GM23248 (cell line): ENCODE data around the gene BAZ2B. TPM values are rescaled to one million over a fixed set of nuclear protein-coding genes. Genes with fewer than 3 reads are reported as not detected.
A peak's percentile ranks its signal among the peaks of the same experiment; 100 is the strongest.

Experiments
- DNase-seq: peaks from one replicate; pipeline ENCODE4 v3.0.0-alpha.2; 2015
- H2AFZ ChIP-seq: fragments of 200-600 bp; sonication (generic); 2 replicates; pipeline ENCODE4 v1.6.1; 2016; ENCODE audit warnings: antibody characterized with exemption
- H3F3A ChIP-seq: fragments of 200-600 bp; sonication (generic); 2 replicates; pipeline ENCODE4 v1.6.1; 2016; ENCODE audit warnings: mild to moderate bottlenecking, antibody characterized with exemption, mixed run types; ENCODE audit not compliant: insufficient read depth
- H3K27ac ChIP-seq: fragments of 200-600 bp; sonication (generic); 2 replicates; pipeline ENCODE4 v1.5.1; 2016; ENCODE audit warnings: mild to moderate bottlenecking
- H3K27me3 ChIP-seq: fragments of 200-600 bp; sonication (generic); replicated peaks from 2 replicates; pipeline ENCODE4 v1.6.1; 2016; ENCODE audit warnings: mild to moderate bottlenecking; ENCODE audit not compliant: insufficient read depth
- H3K36me3 ChIP-seq: fragments of 200-600 bp; sonication (generic); 2 replicates; pipeline ENCODE4 v1.6.1; 2016; ENCODE audit warnings: low read depth, mild to moderate bottlenecking
- H3K4me1 ChIP-seq: fragments of 200-600 bp; sonication (generic); 2 replicates; pipeline ENCODE4 v1.6.1; 2016; ENCODE audit warnings: mild to moderate bottlenecking; ENCODE audit not compliant: insufficient read depth
- H3K4me2 ChIP-seq: fragments of 200-600 bp; sonication (generic); one replicate; pipeline ENCODE4 v1.6.1; 2016; ENCODE audit warnings: mild to moderate bottlenecking; ENCODE audit not compliant: unreplicated experiment
- H3K4me3 ChIP-seq: fragments of 200-600 bp; sonication (generic); 2 replicates; pipeline ENCODE4 v1.5.1; 2016; ENCODE audit warnings: mild to moderate bottlenecking
- H3K79me2 ChIP-seq: fragments of 200-600 bp; sonication (generic); 2 replicates; pipeline ENCODE4 v1.6.1; 2016; ENCODE audit warnings: mild to moderate bottlenecking; ENCODE audit not compliant: insufficient read depth
- H3K9ac ChIP-seq: fragments of 200-600 bp; sonication (generic); 2 replicates; pipeline ENCODE4 v1.6.1; 2016; ENCODE audit warnings: mild to moderate bottlenecking
- H3K9me2 ChIP-seq: fragments of 200-600 bp; sonication (generic); 2 replicates; pipeline ENCODE4 v1.6.1; 2016; ENCODE audit warnings: mixed run types, mild to moderate bottlenecking, moderate library complexity; ENCODE audit not compliant: insufficient read depth
- H3K9me3 ChIP-seq: fragments of 200-600 bp; sonication (generic); one replicate; pipeline ENCODE4 v1.6.1; 2017; ENCODE audit warnings: low read depth
- H4K20me1 ChIP-seq: fragments of 200-600 bp; sonication (generic); 2 replicates; pipeline ENCODE4 v1.6.0; 2016; ENCODE audit not compliant: insufficient read depth
- EZH2 ChIP-seq: fragments of 200-600 bp; sonication (generic); IDR thresholded peaks from 2 replicates; pipeline ENCODE4 v1.6.1; 2018; ENCODE audit warnings: antibody characterized with exemption, mild to moderate bottlenecking; ENCODE audit not compliant: insufficient read depth, poor library complexity, severe bottlenecking
- EZH2phosphoT487 ChIP-seq: fragments of 200-600 bp; sonication (generic); IDR thresholded peaks from 2 replicates; pipeline ENCODE4 v1.6.1; 2018; ENCODE audit warnings: antibody characterized with exemption, moderate library complexity, mild to moderate bottlenecking, low read depth; ENCODE audit not compliant: insufficient read depth
- WGBS, 2 experiments: methylation state at CpG; one replicate each; pipeline ENCODE4 v1.1.6; 2015 to 2017; ENCODE audit warnings: low lambda C conversion rate in 2 of 2, low coverage in 1 of 2; ENCODE audit errors: missing lambda C conversion rate in 2 of 2; 5-methylcytosine and 5-hydroxymethylcytosine counted together
- in situ Hi-C: fragments of 300-500 bp; cut with MboI; formaldehyde crosslinking; loops from 2 replicates; pipeline ENCODE4 v1.15.0; 2020
- polyA plus RNA-seq: library from polyadenylated mRNA; unstranded; fragments of >200 nt; fragmentation: Nextera tagmentation; extraction: Ambion mirVana; gene quantifications from 2 replicates; pipeline ENCODE4 v1.2.1, GENCODE V29; 2016
- total RNA-seq: library from RNA; depleted of rRNA; stranded (reverse); fragments of >200 nt; shearing (Covaris generic); gene quantifications from 2 replicates; pipeline ENCODE4 v1.2.3, GENCODE V29; 2014

Gene BAZ2B
- total and polyA plus RNA-seq, 2 experiments from 2014 or later = 17.0 to 20.5 TPM

- H3K27ac ChIP-seq = no peak overlapping the region
- H3K9me3 ChIP-seq = no peaks in the 10 kb centered on the region
- WGBS, 2 experiments = 93 to 94% methylated on average over 5 of the region's 5 CpGs
- no peaks in the 10 kb centered on the region for H3K36me3 ChIP-seq
- H3K4me3 ChIP-seq = no peak overlapping the region
- TF ChIP-seq EZH2phosphoT487 = no peak
- no peak for TF ChIP-seq EZH2
- H3K9ac ChIP-seq = no peak overlapping the region
- in situ Hi-C loops = no loop called here
- no peaks in the 10 kb centered on the region for H3F3A ChIP-seq
- H3K4me2 ChIP-seq = no peak overlapping the region
- DNase-seq = no peak
- H4K20me1 ChIP-seq = no peaks in the 10 kb centered on the region
- H3K79me2 ChIP-seq = no peaks in the 10 kb centered on the region
- H3K9me2 ChIP-seq = no peaks in the 10 kb centered on the region
- H2AFZ ChIP-seq = no peak overlapping the region
- no peaks in the 10 kb centered on the region for H3K27me3 ChIP-seq
- H3K4me1 ChIP-seq = no peaks in the 10 kb centered on the region
Measured at GRCh38 chr2:159297042-159297707, 319.2 kb downstream of the BAZ2B start.

GRCh38 chr2:159292157-159292556 is 324.2 kb downstream of the BAZ2B start:
- H3F3A ChIP-seq = peaks cover 3% of the 10 kb centered on the region; the same call in 1 of the 2 replicates
- H3K4me2 ChIP-seq = no peak overlapping the region
- no peak for DNase-seq
- no peak overlapping the region for H3K9ac ChIP-seq
- no peak overlapping the region for H3K27ac ChIP-seq
- H3K4me3 ChIP-seq = no peak overlapping the region
- no peak for TF ChIP-seq EZH2phosphoT487
- no peak for TF ChIP-seq EZH2
- H3K9me3 ChIP-seq = no peaks in the 10 kb centered on the region
- no peaks in the 10 kb centered on the region for H3K79me2 ChIP-seq
- H3K36me3 ChIP-seq = no peaks in the 10 kb centered on the region
- no peaks in the 10 kb centered on the region for H3K27me3 ChIP-seq
- WGBS, 2 experiments = 75 to 78% methylated on average over 6 of the region's 6 CpGs
- peaks cover 19% of the 10 kb centered on the region for H3K4me1 ChIP-seq
- H3K9me2 ChIP-seq = no peaks in the 10 kb centered on the region
- in situ Hi-C loops = no loop called here
- H2AFZ ChIP-seq = peak overlapping the region; percentile 39; the same call in 1 of the 2 replicates
- H4K20me1 ChIP-seq = no peaks in the 10 kb centered on the region

DNA sequence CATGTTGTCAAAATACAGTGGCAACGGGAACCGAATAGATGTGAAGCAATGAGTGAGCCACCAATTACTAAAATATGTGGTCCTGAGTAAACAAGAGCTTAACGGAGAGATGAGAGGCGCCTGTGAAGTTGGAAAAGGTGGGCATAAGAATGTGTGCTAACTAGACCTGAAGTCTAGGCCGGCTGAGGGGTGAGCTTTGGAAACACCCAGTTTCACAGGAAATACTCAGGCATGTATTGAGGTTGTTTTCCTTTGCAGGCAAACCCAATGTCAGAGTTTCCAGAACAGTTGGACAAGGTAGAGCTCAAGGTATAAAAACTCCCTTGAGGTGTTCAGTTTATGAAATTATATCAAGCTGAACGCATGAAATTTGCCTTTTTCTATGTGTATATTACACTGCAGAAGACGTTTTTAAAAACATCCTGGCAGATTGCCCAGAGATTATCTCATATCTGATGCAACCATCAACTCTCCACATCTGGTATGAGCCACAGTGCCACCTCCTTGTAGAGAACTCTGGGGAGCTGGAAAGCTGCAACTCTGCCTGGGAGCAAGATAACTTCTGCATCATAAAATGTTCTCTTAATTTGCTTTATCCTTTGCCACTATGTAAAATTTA is 325.9 kb downstream of the BAZ2B start:
- WGBS, 2 experiments = 36 to 45% methylated on average over 7 of the region's 7 CpGs
- in situ Hi-C loops = no loop called here
- Histone ChIP-seq H3K4me1 (peaks cover 20% of the 10 kb centered on the region), H4K20me1 (no peaks in the 10 kb centered on the region), H3F3A (peaks cover 3% of the 10 kb centered on the region; the same call in 1 of the 2 replicates), H3K4me3 (peak overlapping the region; percentile 27; the same call in 1 of the 2 replicates), H3K9me3 (no peaks in the 10 kb centered on the region), H3K27ac (peak overlapping the region; percentile 69), H3K27me3 (no peaks in the 10 kb centered on the region), H3K79me2 (no peaks in the 10 kb centered on the region), H3K9ac (peak overlapping the region; percentile 56), H3K9me2 (no peaks in the 10 kb centered on the region), H3K36me3 (no peaks in the 10 kb centered on the region), H2AFZ (peak overlapping the region; percentile 73), H3K4me2 (peak overlapping the region; percentile 83)
- DNase-seq = peak; percentile 93
- TF ChIP-seq EZH2 (no peak), EZH2phosphoT487 (no peak)

- Histone ChIP-seq H3K27me3 (no peaks in the 10 kb centered on the region), H3K36me3 (no peaks in the 10 kb centered on the region), H3K9me3 (no peaks in the 10 kb centered on the region), H3K4me2 (no peak overlapping the region), H3K9ac (no peak overlapping the region), H3K4me3 (no peak overlapping the region), H3K79me2 (no peaks in the 10 kb centered on the region), H2AFZ (peak overlapping the region; percentile 92), H3K27ac (no peak overlapping the region; the same call in 1 of the 2 replicates), H4K20me1 (no peaks in the 10 kb centered on the region), H3K9me2 (no peaks in the 10 kb centered on the region), H3K4me1 (peaks cover 20% of the 10 kb centered on the region), H3F3A (peaks cover 3% of the 10 kb centered on the region; the same call in 1 of the 2 replicates)
- in situ Hi-C loops = no loop called here
- TF ChIP-seq EZH2phosphoT487 (no peak), EZH2 (no peak)
- DNase-seq = no peak
Measured at GRCh38 chr2:159287733-159288132, 328.6 kb downstream of the BAZ2B start.
